K562 (cell line): ENCODE data around the gene MPND.

Source experiments
- ARID2 ChIP-seq: fragments of 450-650 bp; IDR thresholded peaks from 2 replicates; pipeline ENCODE4 v1.6.1; 2017; ENCODE audit warnings: antibody characterized with exemption, mild to moderate bottlenecking
- EP300 ChIP-seq: IDR thresholded peaks from 2 replicates; pipeline ENCODE4 v1.6.1; 2012; ENCODE audit warnings: low read length, improper control_type of control experiment
- FOSL1 ChIP-seq: fragments of 200-800 bp; sonication (Bioruptor generic); conservative IDR thresholded peaks from 2 replicates; pipeline ENCODE4 v1.6.1; 2016; ENCODE audit warnings: missing genetic modification characterization, missing compliant biosample characterization
- NFRKB ChIP-seq: fragments of 450-650 bp; IDR thresholded peaks from 2 replicates; pipeline ENCODE4 v1.6.1; 2016; ENCODE audit warnings: low read depth
- TEAD4 ChIP-seq, 2 experiments: sonication (generic) in 1 of 2; formaldehyde crosslinking in 1 of 2; IDR thresholded peaks; 2 replicates each; pipeline versions ENCODE4 v1.6.1 to v1.8.0; 2012 to 2022; ENCODE audit warnings: borderline replicate concordance in 1 of 2, inconsistent platforms in 1 of 2, low read length in 1 of 2, mild to moderate bottlenecking in 1 of 2, missing genetic modification reagents in 1 of 2
- ZNF780A ChIP-seq: fragments of 250-450 bp; sonication (Bioruptor Pico); IDR thresholded peaks from 2 replicates; pipeline ENCODE4 v1.5.0; 2021; ENCODE audit warnings: mild to moderate bottlenecking
- TF ChIP-seq, protein P1 (sequence below): fragments of 450-650 bp; IDR thresholded peaks from 2 replicates; pipeline ENCODE4 v1.6.1; 2016; ENCODE audit warnings: borderline replicate concordance
- TF ChIP-seq, protein P2 (sequence below): fragments of 250-450 bp; sonication (Bioruptor Pico); IDR thresholded peaks from 2 replicates; pipeline ENCODE4 v1.4.0; 2020; ENCODE audit warnings: mild to moderate bottlenecking, moderate library complexity
- TF ChIP-seq, protein P3 (sequence below): IDR thresholded peaks from 2 replicates; pipeline ENCODE4 v1.6.1; 2011; ENCODE audit warnings: borderline replicate concordance, low read depth, mild to moderate bottlenecking, moderate library complexity, low read length; ENCODE audit not compliant: insufficient read depth, poor library complexity, severe bottlenecking
- TF ChIP-seq, protein P4 (sequence below), 2 experiments: fragments of 450-650 bp; formaldehyde crosslinking in 1 of 2; IDR thresholded peaks; 2 replicates each; pipeline versions ENCODE4 v1.4.0 to v1.6.1; 2014 to 2020; ENCODE audit warnings: mild to moderate bottlenecking in 2 of 2, borderline replicate concordance in 1 of 2, low read depth in 1 of 2

DNA sequence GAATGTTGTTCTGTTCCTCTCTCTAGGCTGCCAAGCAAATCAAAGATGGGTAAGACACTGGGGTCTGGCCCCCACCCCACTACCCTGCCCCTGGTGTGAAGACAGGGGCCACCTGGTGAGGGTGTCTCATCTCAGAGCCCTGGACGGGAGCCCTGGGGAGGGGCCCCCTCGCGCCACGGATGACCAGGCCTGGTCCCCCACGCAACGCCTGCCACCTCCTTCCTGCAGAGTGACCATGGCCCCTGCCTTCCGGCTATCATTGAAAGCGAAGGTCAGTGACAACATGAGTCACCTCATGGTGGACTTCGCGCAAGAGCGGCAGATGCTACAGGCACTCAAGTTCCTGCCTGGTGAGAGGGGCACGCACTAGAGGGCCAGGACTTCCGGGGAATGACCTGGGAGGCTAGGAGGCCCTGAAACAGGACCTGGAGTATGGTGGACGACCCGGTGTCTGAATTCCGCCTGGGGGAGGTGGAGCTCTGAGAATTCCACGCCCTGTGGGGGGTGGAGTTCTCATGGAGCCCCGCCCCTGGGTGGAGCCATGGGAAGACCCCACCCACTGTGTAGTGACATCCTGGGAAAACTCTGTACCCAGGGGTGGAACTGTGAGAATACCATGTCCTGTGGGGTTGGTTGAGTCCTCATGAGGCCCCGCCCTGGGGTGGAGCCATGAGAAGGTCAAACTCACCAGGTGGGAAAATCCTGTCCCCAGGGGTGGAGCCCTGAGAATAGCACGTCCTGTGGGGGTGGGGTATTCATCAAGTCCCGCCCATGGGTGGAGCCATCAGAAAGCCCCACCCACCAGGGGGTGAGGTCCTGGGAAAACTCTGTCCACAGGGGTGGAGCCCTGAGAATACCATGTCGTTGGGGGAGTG lies 32.9 kb upstream of the MPND start:
- TF ChIP-seq ARID2, result no peak
- peak; percentile 50; the same call in 1 of the 2 replicates for TF ChIP-seq TEAD4 (IDR thresholded peaks at IDR 0.05; ENCODE audit: low read length)
- TF ChIP-seq TEAD4 (CRISPR knock-in tag; IDR thresholded peaks at IDR 0.05; ENCODE audit: borderline replicate concordance), result no peak
- no peak for TF ChIP-seq ZNF780A (CRISPR knock-in tag)
- TF ChIP-seq EP300, result no peak
- TF ChIP-seq, protein P1, sequence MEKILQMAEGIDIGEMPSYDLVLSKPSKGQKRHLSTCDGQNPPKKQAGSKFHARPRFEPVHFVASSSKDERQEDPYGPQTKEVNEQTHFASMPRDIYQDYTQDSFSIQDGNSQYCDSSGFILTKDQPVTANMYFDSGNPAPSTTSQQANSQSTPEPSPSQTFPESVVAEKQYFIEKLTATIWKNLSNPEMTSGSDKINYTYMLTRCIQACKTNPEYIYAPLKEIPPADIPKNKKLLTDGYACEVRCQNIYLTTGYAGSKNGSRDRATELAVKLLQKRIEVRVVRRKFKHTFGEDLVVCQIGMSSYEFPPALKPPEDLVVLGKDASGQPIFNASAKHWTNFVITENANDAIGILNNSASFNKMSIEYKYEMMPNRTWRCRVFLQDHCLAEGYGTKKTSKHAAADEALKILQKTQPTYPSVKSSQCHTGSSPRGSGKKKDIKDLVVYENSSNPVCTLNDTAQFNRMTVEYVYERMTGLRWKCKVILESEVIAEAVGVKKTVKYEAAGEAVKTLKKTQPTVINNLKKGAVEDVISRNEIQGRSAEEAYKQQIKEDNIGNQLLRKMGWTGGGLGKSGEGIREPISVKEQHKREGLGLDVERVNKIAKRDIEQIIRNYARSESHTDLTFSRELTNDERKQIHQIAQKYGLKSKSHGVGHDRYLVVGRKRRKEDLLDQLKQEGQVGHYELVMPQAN, result no peak
- TF ChIP-seq, protein P2, sequence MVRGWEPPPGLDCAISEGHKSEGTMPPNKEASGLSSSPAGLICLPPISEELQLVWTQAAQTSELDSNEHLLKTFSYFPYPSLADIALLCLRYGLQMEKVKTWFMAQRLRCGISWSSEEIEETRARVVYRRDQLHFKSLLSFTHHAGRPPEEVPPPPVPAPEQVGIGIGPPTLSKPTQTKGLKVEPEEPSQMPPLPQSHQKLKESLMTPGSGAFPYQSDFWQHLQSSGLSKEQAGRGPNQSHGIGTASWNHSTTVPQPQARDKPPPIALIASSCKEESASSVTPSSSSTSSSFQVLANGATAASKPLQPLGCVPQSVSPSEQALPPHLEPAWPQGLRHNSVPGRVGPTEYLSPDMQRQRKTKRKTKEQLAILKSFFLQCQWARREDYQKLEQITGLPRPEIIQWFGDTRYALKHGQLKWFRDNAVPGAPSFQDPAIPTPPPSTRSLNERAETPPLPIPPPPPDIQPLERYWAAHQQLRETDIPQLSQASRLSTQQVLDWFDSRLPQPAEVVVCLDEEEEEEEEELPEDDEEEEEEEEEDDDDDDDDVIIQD, result no peak
- TF ChIP-seq FOSL1 (tag), result peak; percentile 88
- TF ChIP-seq, protein P3, sequence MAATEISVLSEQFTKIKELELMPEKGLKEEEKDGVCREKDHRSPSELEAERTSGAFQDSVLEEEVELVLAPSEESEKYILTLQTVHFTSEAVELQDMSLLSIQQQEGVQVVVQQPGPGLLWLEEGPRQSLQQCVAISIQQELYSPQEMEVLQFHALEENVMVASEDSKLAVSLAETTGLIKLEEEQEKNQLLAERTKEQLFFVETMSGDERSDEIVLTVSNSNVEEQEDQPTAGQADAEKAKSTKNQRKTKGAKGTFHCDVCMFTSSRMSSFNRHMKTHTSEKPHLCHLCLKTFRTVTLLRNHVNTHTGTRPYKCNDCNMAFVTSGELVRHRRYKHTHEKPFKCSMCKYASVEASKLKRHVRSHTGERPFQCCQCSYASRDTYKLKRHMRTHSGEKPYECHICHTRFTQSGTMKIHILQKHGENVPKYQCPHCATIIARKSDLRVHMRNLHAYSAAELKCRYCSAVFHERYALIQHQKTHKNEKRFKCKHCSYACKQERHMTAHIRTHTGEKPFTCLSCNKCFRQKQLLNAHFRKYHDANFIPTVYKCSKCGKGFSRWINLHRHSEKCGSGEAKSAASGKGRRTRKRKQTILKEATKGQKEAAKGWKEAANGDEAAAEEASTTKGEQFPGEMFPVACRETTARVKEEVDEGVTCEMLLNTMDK, result no peak
- peak; percentile 56; the same call in 1 of the 2 replicates for TF ChIP-seq NFRKB
- TF ChIP-seq, protein P4, sequence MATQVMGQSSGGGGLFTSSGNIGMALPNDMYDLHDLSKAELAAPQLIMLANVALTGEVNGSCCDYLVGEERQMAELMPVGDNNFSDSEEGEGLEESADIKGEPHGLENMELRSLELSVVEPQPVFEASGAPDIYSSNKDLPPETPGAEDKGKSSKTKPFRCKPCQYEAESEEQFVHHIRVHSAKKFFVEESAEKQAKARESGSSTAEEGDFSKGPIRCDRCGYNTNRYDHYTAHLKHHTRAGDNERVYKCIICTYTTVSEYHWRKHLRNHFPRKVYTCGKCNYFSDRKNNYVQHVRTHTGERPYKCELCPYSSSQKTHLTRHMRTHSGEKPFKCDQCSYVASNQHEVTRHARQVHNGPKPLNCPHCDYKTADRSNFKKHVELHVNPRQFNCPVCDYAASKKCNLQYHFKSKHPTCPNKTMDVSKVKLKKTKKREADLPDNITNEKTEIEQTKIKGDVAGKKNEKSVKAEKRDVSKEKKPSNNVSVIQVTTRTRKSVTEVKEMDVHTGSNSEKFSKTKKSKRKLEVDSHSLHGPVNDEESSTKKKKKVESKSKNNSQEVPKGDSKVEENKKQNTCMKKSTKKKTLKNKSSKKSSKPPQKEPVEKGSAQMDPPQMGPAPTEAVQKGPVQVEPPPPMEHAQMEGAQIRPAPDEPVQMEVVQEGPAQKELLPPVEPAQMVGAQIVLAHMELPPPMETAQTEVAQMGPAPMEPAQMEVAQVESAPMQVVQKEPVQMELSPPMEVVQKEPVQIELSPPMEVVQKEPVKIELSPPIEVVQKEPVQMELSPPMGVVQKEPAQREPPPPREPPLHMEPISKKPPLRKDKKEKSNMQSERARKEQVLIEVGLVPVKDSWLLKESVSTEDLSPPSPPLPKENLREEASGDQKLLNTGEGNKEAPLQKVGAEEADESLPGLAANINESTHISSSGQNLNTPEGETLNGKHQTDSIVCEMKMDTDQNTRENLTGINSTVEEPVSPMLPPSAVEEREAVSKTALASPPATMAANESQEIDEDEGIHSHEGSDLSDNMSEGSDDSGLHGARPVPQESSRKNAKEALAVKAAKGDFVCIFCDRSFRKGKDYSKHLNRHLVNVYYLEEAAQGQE (IDR thresholded peaks at IDR 0.05; ENCODE audit: borderline replicate concordance), result no peak
- TF ChIP-seq, protein P4 (CRISPR knock-in tag; IDR thresholded peaks at IDR 0.05; ENCODE audit: low read depth), result no peak
